ENCODE measurements around the gene NR1D2. TPM values are rescaled to one million over a fixed set of nuclear protein-coding genes. Genes with fewer than 3 reads are reported as not detected.
A peak's percentile ranks its signal among the peaks of the same experiment; 100 is the strongest.

The NR1D2 gene
- total and polyA plus RNA-seq, 2 of the 13 experiments (the other 11 are each of a cell fraction or from before 2014, with no cell fraction given): 5.3 to 8.1 TPM

DNA sequence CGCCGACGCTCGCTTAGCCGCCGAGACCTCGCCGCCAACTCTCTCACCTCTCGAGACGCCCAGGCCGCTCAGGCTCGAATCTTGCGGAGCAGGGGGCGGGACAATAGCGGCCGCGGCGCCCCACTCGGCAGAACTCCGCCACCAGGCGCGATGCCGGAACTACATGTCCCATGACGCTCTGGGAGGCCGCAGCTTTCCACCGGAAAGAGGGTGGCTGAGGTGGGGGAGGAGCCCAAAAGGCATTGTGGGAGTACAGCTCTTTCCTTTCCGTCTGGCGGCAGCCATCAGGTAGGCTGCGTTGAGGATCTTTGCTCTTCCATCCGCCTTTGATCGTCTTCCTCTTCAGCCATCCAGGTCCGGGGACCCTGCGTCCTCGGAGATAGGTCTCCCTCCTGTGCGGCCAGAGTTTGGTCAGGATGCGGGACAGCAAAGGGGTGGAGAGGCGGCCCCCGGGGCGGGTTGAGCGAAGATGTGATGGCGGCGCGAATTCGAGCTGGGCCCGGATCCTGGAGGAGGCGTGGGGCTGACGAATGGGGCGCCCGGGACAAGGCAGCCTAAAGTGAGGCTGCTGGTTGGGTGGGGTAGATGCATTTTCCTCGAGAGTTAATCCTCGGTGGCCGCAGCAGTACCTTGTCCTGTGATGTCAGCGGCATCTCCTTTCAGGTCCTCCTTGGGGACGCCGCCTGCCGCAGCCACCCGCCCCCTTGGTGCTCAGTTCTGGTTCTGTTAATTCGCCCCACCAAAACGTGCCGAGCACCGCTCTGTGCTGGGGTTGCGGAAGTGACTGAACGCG, 28.0 kb upstream of the NR1D2 start, which contains the start of the genes NKIRAS1 and RPL15 (continued):
- TF ChIP-seq ZNF124 (CRISPR knock-in tag; IDR thresholded peaks at IDR 0.05) (peak; percentile 91), KAT8 (CRISPR knock-in tag; IDR thresholded peaks at IDR 0.05) (no peak; the same call in none of the 2 replicates), ZMYM3 (CRISPR knock-in tag; IDR thresholded peaks at IDR 0.05) (no peak), ZNF644 (CRISPR knock-in tag; IDR thresholded peaks at IDR 0.05; ENCODE audit: low read depth) (no peak), ZBTB3 (CRISPR knock-in tag; IDR thresholded peaks at IDR 0.05; ENCODE audit: borderline replicate concordance, low read depth) (0 out of 2 replicates have a peak, but pooled peaks have one; percentile 62), SAFB2 (CRISPR knock-in tag; IDR thresholded peaks at IDR 0.05; ENCODE audit: borderline replicate concordance, low read depth) (no peak), ZNF263 (CRISPR knock-in tag; IDR thresholded peaks at IDR 0.05) (no peak), ZNF615 (CRISPR knock-in tag; IDR thresholded peaks at IDR 0.05; ENCODE audit: borderline replicate concordance) (no peak; the same call in 1 of the 2 replicates), HOXD1 (CRISPR knock-in tag; IDR thresholded peaks at IDR 0.05) (peak; percentile 59; the same call in 1 of the 2 replicates), NFE2 (CRISPR knock-in tag; IDR thresholded peaks at IDR 0.05) (0 out of 2 replicates have a peak, but pooled peaks have one; percentile 4), RBFOX2 (IDR thresholded peaks at IDR 0.05; ENCODE audit: low read depth, low read length) (peak; percentile 86), PRPF4 (IDR thresholded peaks at IDR 0.05; ENCODE audit: low read depth, low read length, poor library complexity, severe bottlenecking) (no peak), MZF1 (CRISPR knock-in tag; IDR thresholded peaks at IDR 0.05; ENCODE audit: borderline replicate concordance) (0 out of 2 replicates have a peak, but pooled peaks have one; percentile 71), ZNF121 (CRISPR knock-in tag; IDR thresholded peaks at IDR 0.05) (0 out of 2 replicates have a peak, but pooled peaks have one; percentile 44), ZNF747 (CRISPR knock-in tag; IDR thresholded peaks at IDR 0.05; ENCODE audit: borderline replicate concordance) (peak; percentile 94), ZNF652 (CRISPR knock-in tag; IDR thresholded peaks at IDR 0.05; ENCODE audit: borderline replicate concordance, low read depth) (no peak), KLF13 (CRISPR knock-in tag; IDR thresholded peaks at IDR 0.05) (peak; percentile 97), ELF3 (CRISPR knock-in tag; IDR thresholded peaks at IDR 0.05) (peak; percentile 90), SIX1 (CRISPR knock-in tag; IDR thresholded peaks at IDR 0.05; ENCODE audit: borderline replicate concordance) (no peak), GABPA (IDR thresholded peaks at IDR 0.05; ENCODE audit: low read depth, low read length) (peak; percentile 91), GABPA (CRISPR knock-in tag; IDR thresholded peaks at IDR 0.05; ENCODE audit: low read depth) (peak; percentile 98), ZNF10 (CRISPR knock-in tag; IDR thresholded peaks at IDR 0.05; ENCODE audit: borderline replicate concordance, low read depth) (no peak), ZZZ3 (CRISPR knock-in tag; IDR thresholded peaks at IDR 0.05; ENCODE audit: borderline replicate concordance) (peak; percentile 96; the same call in 1 of the 2 replicates)
- TF ChIP-seq, protein P1, sequence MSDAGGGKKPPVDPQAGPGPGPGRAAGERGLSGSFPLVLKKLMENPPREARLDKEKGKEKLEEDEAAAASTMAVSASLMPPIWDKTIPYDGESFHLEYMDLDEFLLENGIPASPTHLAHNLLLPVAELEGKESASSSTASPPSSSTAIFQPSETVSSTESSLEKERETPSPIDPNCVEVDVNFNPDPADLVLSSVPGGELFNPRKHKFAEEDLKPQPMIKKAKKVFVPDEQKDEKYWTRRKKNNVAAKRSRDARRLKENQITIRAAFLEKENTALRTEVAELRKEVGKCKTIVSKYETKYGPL (CRISPR knock-in tag; IDR thresholded peaks at IDR 0.05): no peak; the same call in 1 of the 2 replicates
- TF ChIP-seq, protein P2, sequence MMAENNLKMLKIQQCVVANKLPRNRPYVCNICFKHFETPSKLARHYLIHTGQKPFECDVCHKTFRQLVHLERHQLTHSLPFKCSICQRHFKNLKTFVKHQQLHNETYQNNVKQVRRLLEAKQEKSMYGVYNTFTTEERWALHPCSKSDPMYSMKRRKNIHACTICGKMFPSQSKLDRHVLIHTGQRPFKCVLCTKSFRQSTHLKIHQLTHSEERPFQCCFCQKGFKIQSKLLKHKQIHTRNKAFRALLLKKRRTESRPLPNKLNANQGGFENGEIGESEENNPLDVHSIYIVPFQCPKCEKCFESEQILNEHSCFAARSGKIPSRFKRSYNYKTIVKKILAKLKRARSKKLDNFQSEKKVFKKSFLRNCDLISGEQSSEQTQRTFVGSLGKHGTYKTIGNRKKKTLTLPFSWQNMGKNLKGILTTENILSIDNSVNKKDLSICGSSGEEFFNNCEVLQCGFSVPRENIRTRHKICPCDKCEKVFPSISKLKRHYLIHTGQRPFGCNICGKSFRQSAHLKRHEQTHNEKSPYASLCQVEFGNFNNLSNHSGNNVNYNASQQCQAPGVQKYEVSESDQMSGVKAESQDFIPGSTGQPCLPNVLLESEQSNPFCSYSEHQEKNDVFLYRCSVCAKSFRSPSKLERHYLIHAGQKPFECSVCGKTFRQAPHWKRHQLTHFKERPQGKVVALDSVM (CRISPR knock-in tag; IDR thresholded peaks at IDR 0.05): no peak
- TF ChIP-seq, protein P3, sequence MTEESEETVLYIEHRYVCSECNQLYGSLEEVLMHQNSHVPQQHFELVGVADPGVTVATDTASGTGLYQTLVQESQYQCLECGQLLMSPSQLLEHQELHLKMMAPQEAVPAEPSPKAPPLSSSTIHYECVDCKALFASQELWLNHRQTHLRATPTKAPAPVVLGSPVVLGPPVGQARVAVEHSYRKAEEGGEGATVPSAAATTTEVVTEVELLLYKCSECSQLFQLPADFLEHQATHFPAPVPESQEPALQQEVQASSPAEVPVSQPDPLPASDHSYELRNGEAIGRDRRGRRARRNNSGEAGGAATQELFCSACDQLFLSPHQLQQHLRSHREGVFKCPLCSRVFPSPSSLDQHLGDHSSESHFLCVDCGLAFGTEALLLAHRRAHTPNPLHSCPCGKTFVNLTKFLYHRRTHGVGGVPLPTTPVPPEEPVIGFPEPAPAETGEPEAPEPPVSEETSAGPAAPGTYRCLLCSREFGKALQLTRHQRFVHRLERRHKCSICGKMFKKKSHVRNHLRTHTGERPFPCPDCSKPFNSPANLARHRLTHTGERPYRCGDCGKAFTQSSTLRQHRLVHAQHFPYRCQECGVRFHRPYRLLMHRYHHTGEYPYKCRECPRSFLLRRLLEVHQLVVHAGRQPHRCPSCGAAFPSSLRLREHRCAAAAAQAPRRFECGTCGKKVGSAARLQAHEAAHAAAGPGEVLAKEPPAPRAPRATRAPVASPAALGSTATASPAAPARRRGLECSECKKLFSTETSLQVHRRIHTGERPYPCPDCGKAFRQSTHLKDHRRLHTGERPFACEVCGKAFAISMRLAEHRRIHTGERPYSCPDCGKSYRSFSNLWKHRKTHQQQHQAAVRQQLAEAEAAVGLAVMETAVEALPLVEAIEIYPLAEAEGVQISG (CRISPR knock-in tag; IDR thresholded peaks at IDR 0.05): peak; percentile 94

Data from HepG2 (cell line).